ENCODE results near the gene AP3S1.
"Not testable (repeated sequence)": the region's sequence is repeated elsewhere in the genome, so short reads cannot be mapped to it uniquely, and the experiment has no call there.

Gene AP3S1

GRCh38 chr5:115801984-115802383 is 39.8 kb upstream of the AP3S1 start:
- no peak overlapping the region for H3K4me3 ChIP-seq (ENCODE audit: low read depth, low read length)
- TF ChIP-seq CTCF (IDR thresholded peaks at IDR 0.05; ENCODE audit: borderline replicate concordance, insufficient read depth, low read depth, low read length), result no peak

GRCh38 chr5:115806986-115807653 is 34.6 kb upstream of the AP3S1 start:
- TF ChIP-seq CTCF (IDR thresholded peaks at IDR 0.05; ENCODE audit: borderline replicate concordance, insufficient read depth, low read depth, low read length), result no peak
- H3K4me3 ChIP-seq (ENCODE audit: low read depth, low read length), result no peak overlapping the region

GRCh38 chr5:115807654-115808052 is 34.1 kb upstream of the AP3S1 start:
- TF ChIP-seq CTCF (IDR thresholded peaks at IDR 0.05; ENCODE audit: borderline replicate concordance, insufficient read depth, low read depth, low read length), result no peak
- H3K4me3 ChIP-seq (ENCODE audit: low read depth, low read length), result no peak overlapping the region

- H3K4me3 ChIP-seq (ENCODE audit: low read depth, low read length), result not testable (repeated sequence)
Measured at GRCh38 chr5:115808066-115808465, 33.7 kb upstream of the AP3S1 start.

GRCh38 chr5:115809946-115810345 is 31.8 kb upstream of the AP3S1 start:
- TF ChIP-seq CTCF (IDR thresholded peaks at IDR 0.05; ENCODE audit: borderline replicate concordance, insufficient read depth, low read depth, low read length), result no peak
- H3K4me3 ChIP-seq (ENCODE audit: low read depth, low read length), result no peak overlapping the region

- no peak for TF ChIP-seq CTCF (IDR thresholded peaks at IDR 0.05; ENCODE audit: borderline replicate concordance, insufficient read depth, low read depth, low read length)
- no peak overlapping the region for H3K4me3 ChIP-seq (ENCODE audit: low read depth, low read length)
Measured at GRCh38 chr5:115810761-115811160, 31.0 kb upstream of the AP3S1 start.

GRCh38 chr5:115811406-115811805 is 30.3 kb upstream of the AP3S1 start:
- no peak for TF ChIP-seq CTCF (IDR thresholded peaks at IDR 0.05; ENCODE audit: borderline replicate concordance, insufficient read depth, low read depth, low read length)
- no peak overlapping the region for H3K4me3 ChIP-seq (ENCODE audit: low read depth, low read length)
